Transverse colon (tissue), 4 donors: ENCODE measurements around the gene EPB41L1. TPM values are rescaled to one million over a fixed set of nuclear protein-coding genes. Genes with fewer than 3 reads are reported as not detected.

Experiments
- DNase-seq: peaks from one replicate; pipeline ENCODE4 v3.0.0-alpha.2; 2019
- H3K27ac ChIP-seq, 4 donors: fragments of 200-600 bp; sonication (generic); 2 replicates each; pipeline ENCODE4 v1.5.1; 2016 to 2018; ENCODE audit warnings: inconsistent platforms in 4 of 4
- H3K27me3 ChIP-seq: fragments of 200-600 bp; sonication (generic); 2 replicates; pipeline ENCODE4 v1.5.1; 2017; ENCODE audit warnings: inconsistent platforms
- H3K36me3 ChIP-seq, 4 donors: fragments of 200-600 bp; sonication (generic); 2 replicates each; pipeline ENCODE4 v1.5.1; 2017 to 2019; ENCODE audit warnings: inconsistent platforms in 4 of 4
- H3K4me1 ChIP-seq, 4 donors: fragments of 200-600 bp; sonication (generic); 2 replicates each; pipeline ENCODE4 v1.5.1; 2017 to 2020; ENCODE audit warnings: inconsistent platforms in 4 of 4
- H3K4me3 ChIP-seq, 4 donors: fragments of 200-600 bp; sonication (generic); 1 replicate in 1 of 4; 2 replicates in 3 of 4; pipeline versions ENCODE4 v1.5.1 to v1.6.1; 2017 to 2019; ENCODE audit warnings: inconsistent platforms in 4 of 4
- H3K9me3 ChIP-seq, 2 donors: fragments of 200-600 bp; sonication (generic); 2 replicates each; pipeline ENCODE4 v1.5.1; 2017 to 2019; ENCODE audit warnings: inconsistent platforms in 2 of 2
- CTCF ChIP-seq, 5 experiments: fragments of 200-600 bp in 3 of 5; fragments of 450-650 bp in 2 of 5; sonication (generic) in 3 of 5; IDR thresholded peaks; 1 replicate in 2 of 5; 2 replicates in 3 of 5; pipeline ENCODE4 v1.5.1; 2016 to 2017; ENCODE audit warnings: antibody characterized with exemption in 5 of 5, inconsistent platforms in 3 of 5, mild to moderate bottlenecking in 2 of 5, moderate library complexity in 1 of 5
- EP300 ChIP-seq: sonication (generic); formaldehyde crosslinking; IDR thresholded peaks from one replicate; pipeline ENCODE4 v1.6.1; 2017; ENCODE audit warnings: antibody characterized with exemption, low read depth
- POLR2A ChIP-seq: fragments of 450-650 bp; IDR thresholded peaks from one replicate; pipeline ENCODE4 v1.6.1; 2016; ENCODE audit warnings: antibody characterized with exemption, mild to moderate bottlenecking, moderate library complexity
- POLR2AphosphoS5 ChIP-seq, 3 donors: sonication (generic); formaldehyde crosslinking; IDR thresholded peaks; one replicate each; pipeline ENCODE4 v1.6.1; 2016; ENCODE audit warnings: antibody characterized with exemption in 3 of 3
- WGBS, 2 donors: methylation state at CpG; one replicate each; pipeline ENCODE4 v1.1.5; 2018; ENCODE audit warnings: low coverage in 1 of 2; 5-methylcytosine and 5-hydroxymethylcytosine counted together
- in situ Hi-C, 4 donors: fragments of 200-750 bp; cut with MboI; loops; one replicate each; pipeline versions ENCODE4 v1.15.0 to v1.15.1; 2017; ENCODE audit warnings: low sequenced_read_pairs in 3 of 4, low pct_ligation_motif_present in 1 of 4, low pct_unique_long_range_greater_than_20kb in 1 of 4
- intact Hi-C: fragments of 100-400 bp; cut with DNase I; formaldehyde crosslinking; loops from one replicate; pipeline ENCODE4 v1.15.1; 2023; ENCODE audit warnings: low total_unique reads
- total RNA-seq, 4 donors: library from RNA; depleted of rRNA; stranded (reverse); fragments of >200 nt; gene quantifications; one replicate each; pipeline ENCODE4 v1.1.0, GENCODE V29; 2016

Gene EPB41L1
- total RNA-seq, 4 donors from 2014 or later, result 36.4 to 167 (median 79.4) TPM

- no peaks in the 10 kb centered on the region for H3K27me3 ChIP-seq
- H3K9me3 ChIP-seq, result no peaks in the 10 kb centered on the region
- in situ Hi-C loops (loop anchor here in 3 of 4 donors (25.0 kb wide), 1 partner anchor 227 kb away; no protein-coding TSS in a partner anchor), intact Hi-C loops (no loop called here)
- no peak for DNase-seq
- no peak overlapping the region for H3K4me3 ChIP-seq
- H3K36me3 ChIP-seq, result peaks cover 0 to 13% (median 5%) of the 10 kb centered on the region in 4 donors
- TF ChIP-seq CTCF (IDR thresholded peaks at IDR 0.05) (no peak), EP300 (no peak), POLR2AphosphoS5 (IDR thresholded peaks at IDR 0.05) (no peak), POLR2A (no peak)
- H3K4me1 ChIP-seq, result no peaks in the 10 kb centered on the region
- H3K27ac ChIP-seq, result no peak overlapping the region
- 76 to 79% methylated on average over 4 to 5 of the region's 5 CpGs for WGBS, 2 donors
These were observed 56.0 kb downstream of the EPB41L1 start for GRCh38 chr20:36210436-36211021.

GRCh38 chr20:36213362-36213761, 58.8 kb downstream of the EPB41L1 start:
- DNase-seq, result no peak
- WGBS, 2 donors, result 64 to 70% methylated on average over 2 of the region's 2 CpGs
- TF ChIP-seq EP300 (no peak), CTCF (IDR thresholded peaks at IDR 0.05) (no peak), POLR2AphosphoS5 (IDR thresholded peaks at IDR 0.05) (no peak)
- H3K4me3 ChIP-seq, result no peak overlapping the region
- no peak overlapping the region for H3K27ac ChIP-seq
- in situ Hi-C loops (loop anchor here in 3 of 4 donors (25.0 kb wide), 1 partner anchor 224 kb away; no protein-coding TSS in a partner anchor), intact Hi-C loops (no loop called here)
- H3K4me1 ChIP-seq, result no peaks in the 10 kb centered on the region
- H3K27me3 ChIP-seq, result no peaks in the 10 kb centered on the region
- H3K36me3 ChIP-seq, result peaks cover 0 to 10% (median 2%) of the 10 kb centered on the region in 4 donors
- H3K9me3 ChIP-seq, result no peaks in the 10 kb centered on the region

- Histone ChIP-seq H3K36me3 (peaks cover 0 to 10% (median 0%) of the 10 kb centered on the region in 4 donors), H3K4me3 (no peak overlapping the region), H3K9me3 (no peaks in the 10 kb centered on the region), H3K27me3 (no peaks in the 10 kb centered on the region), H3K27ac (no peak overlapping the region), H3K4me1 (no peaks in the 10 kb centered on the region)
- in situ Hi-C loops, result loop anchor here in 3 of 4 donors (25.0 kb wide), 1 partner anchor 223 kb away; no protein-coding TSS in a partner anchor
- intact Hi-C loops, result no loop called here
- DNase-seq, result no peak
- TF ChIP-seq CTCF (IDR thresholded peaks at IDR 0.05) (peak in 2 of 5 experiments; percentile 12 to 21), EP300 (no peak)
- 62% methylated on average over 5 of the region's 5 CpGs; no CpG with 5 or more reads in 1 of the 2 donors for WGBS, 2 donors
These were observed 60.2 kb downstream of the EPB41L1 start for GRCh38 chr20:36214684-36215256.

- Histone ChIP-seq H3K36me3 (peaks cover 0 to 10% (median 0%) of the 10 kb centered on the region in 4 donors), H3K4me1 (no peaks in the 10 kb centered on the region), H3K9me3 (no peaks in the 10 kb centered on the region), H3K27me3 (no peaks in the 10 kb centered on the region), H3K4me3 (no peak overlapping the region), H3K27ac (no peak overlapping the region)
- TF ChIP-seq POLR2AphosphoS5 (IDR thresholded peaks at IDR 0.05) (no peak), POLR2A (no peak), CTCF (IDR thresholded peaks at IDR 0.05) (no peak), EP300 (no peak)
- intact Hi-C loops, result no loop called here
- WGBS, 2 donors, result 90 to 100% methylated on average over 1 to 4 of the region's 4 CpGs
- no peak for DNase-seq
- in situ Hi-C loops, result loop anchor here in 3 of 4 donors (25.0 kb wide), 1 partner anchor 222 kb away; no protein-coding TSS in a partner anchor
These were observed 61.2 kb downstream of the EPB41L1 start for GRCh38 chr20:36215778-36216177.
